DMS53 treated with DMSO at 0.1 percent for 48 hours (cell line): Measurements from ENCODE around the gene GRB7.
A peak's percentile ranks its signal among the peaks of the same experiment; 100 is the strongest.
"Not testable (repeated sequence)": the region's sequence is repeated elsewhere in the genome, so short reads cannot be mapped to it uniquely, and the experiment has no call there.

Experiments used
- DNase-seq: peaks from one replicate; lab custom pipeline; 2025; ENCODE audit not compliant: unreplicated experiment; lab: John Stamatoyannopoulos, UW

GRB7 gene

DNA sequence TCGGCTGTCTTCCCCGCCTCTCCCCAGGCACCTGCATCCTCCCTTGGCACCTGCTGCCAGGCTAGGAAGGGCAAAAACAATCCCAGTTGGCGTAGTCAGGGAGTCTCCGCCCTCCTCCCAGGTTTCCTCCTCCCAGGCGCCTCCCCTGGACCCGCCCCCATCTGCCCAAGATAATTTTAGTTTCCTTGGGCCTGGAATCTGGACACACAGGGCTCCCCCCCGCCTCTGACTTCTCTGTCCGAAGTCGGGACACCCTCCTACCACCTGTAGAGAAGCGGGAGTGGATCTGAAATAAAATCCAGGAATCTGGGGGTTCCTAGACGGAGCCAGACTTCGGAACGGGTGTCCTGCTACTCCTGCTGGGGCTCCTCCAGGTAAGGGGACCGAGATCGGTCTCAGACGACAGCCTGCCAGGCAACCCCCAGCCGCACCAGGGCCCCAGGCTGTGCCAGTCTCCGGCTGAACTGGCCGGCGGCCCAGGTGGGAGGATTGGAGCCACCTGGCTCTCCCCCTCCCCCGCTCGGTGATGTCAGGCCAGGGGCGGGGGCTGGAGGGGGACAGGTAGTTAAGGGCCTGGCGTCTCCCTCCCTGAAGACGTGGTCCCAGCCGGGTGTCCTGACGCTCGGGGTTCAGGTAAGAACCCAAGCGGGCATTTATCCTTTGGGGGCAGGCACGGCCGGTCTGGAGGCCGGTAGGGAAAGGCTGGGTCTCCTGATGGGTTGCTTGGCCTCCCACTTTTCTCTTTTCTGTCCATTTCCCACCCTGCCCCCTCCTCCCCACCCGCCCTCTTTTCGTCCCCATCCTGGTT, at the start of gene GRB7:
Gene GRB7, plus strand, starts transcription at position 179 of the 808 bp plus-strand sequence. CDS start 4,364 bp downstream, outside the sequence.
- peak; percentile 81 for DNase-seq

DNA sequence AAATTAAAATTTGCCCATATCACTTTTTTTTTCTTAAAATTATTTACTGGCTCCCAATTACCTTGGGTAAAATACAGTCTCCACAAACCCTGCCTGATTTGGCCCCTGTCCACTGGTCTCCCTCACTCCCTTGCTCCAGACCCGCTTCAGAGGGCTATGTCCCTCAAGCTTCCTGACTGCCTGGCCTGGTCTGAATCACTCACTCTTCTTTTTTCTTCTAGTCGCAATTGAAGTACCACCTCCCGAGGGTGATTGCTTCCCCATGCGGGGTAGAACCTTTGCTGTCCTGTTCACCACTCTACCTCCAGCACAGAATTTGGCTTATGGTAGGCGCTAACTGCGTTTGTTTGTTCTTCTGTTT, 49.3 kb upstream of the GRB7 start:
- no peak for DNase-seq

DNA sequence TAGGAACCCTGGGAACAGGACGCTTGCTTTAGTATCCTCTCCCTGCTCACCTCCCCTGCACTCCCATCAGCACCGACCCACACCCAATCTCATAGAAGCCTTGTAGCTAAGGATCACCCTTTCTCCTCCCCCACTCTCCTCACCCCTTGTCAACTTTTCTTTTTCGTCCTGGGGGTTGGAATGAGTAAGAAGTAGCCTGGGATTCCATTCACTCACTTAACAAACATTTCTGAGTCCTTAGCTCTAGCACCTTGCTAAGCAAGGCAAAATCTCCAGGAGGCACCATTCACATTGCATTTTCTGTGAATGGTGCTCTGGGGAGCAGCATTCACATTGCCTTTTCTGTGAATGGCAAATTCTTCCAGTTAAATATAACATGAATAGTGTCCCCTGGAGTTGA, 48.8 kb upstream of the GRB7 start:
- DNase-seq, result no peak

DNA sequence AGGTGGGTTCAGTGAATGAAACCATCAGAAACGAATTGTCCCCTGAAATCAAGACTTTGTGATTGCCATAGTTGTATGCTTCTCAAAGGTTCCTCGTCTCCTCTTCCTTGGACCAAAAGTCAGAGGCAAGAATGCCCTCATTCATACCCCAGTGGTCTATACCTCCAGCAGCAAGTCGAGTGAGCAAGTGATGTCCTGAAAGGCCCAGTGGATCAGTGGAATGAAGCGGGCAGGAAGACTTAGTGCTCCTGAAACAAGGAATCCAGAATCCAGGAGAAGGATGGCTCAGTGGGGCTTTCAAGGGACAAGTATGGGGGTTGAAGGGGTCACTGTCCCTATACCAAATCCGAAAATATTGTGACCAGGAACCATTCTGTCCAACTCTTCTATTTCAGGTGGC, 43.1 kb upstream of the GRB7 start:
- no peak for DNase-seq

DNA sequence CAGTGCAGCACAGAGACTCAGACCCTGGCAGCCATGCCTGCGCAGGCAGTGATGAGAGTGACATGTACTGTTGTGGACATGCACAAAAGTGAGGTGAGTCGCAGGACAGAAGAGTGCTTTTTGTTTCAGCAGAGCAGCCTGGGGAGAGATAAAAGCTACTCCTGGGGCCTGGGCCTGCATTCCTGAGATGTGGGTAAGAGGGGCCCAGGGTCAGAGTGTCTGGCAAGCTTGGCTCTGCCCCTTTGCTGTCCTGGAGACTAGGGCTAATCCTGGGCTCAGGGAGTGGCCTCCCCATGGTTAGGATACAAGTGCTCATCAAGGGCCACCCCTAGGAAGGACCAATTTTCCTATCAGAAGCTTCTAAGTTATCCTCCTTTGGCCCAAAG, 42.7 kb upstream of the GRB7 start:
- no peak for DNase-seq

DNA sequence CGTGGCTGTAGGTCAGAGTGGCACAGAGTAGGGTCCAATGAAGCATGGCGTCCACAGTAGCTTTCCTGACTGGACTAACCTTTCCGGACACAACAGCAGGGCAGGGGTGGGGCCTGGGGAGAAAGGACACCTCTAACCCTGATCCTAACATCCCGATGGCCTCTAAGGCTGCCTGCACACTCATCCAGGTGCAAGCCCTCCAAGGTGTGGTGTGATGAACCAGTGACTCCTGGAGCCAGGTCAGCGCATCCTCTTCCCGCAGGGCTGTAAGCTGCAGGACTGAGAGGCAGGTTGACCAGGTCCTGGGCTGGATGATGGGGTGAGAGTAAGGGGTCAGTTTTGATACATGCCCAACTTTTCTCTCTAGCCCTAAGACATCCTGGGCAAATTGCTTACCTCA, 41.0 kb upstream of the GRB7 start:
- no peak for DNase-seq

DNA sequence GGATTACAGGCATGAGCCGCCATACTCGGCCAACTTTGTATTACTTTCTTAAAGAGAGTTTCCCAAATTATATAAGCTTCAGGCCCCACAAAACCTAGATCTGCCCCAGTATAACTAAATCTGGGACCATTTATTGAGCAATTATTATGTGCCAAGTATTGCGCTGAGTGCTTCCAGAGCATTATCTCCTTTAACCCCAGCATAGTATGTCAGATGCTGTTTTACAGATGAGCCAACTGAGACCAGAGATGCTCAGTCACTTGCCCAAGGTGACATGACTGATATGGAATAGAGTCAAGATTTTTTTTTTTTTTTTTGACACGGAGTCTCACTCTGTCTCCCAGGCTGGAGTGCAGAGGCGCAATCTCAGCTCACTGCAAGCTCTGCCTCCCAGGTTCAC, 39.8 kb upstream of the GRB7 start:
- no peak for DNase-seq

DNA sequence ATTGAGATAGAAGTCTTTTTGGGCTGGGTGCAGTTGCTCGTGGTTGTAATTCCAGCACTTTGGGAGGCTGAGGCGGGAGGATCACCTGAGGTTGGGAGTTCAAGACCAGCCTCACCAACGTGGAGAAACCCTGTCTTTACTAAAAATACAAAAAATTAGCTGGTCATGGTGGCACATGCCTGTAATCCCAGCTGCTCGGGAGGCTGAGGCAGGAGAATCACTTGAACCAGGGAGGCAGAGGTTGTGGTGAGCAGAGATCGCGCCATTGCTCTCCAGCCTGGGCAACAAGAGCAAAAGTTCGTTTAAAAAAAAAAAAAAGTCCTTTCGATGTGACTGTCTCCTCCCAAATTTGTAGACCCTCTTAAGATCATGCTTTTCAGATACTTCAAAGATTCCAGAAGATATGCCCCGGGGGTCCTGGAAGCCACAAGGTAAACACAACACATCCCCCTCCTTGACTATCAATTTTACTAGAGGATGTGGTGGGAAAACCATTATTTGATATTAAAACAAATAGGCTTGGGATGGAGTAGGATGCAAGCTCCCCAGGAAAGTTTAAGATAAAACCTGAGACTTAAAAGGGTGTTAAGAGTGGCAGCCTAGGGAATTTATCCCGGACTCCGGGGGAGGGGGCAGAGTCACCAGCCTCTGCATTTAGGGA, 38.5 kb upstream of the GRB7 start:
- not testable (repeated sequence) for DNase-seq

DNA sequence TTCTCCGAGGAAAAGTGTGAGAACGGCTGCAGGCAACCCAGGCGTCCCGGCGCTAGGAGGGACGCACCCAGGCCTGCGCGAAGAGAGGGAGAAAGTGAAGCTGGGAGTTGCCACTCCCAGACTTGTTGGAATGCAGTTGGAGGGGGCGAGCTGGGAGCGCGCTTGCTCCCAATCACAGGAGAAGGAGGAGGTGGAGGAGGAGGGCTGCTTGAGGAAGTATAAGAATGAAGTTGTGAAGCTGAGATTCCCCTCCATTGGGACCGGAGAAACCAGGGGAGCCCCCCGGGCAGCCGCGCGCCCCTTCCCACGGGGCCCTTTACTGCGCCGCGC, 38.0 kb upstream of the GRB7 start, which contains the start of gene ERBB2:
Gene ERBB2, plus strand, starts transcription at position 247 of the 330 bp plus-strand sequence. CDS start 175 bp downstream, outside the sequence.
- DNase-seq, result no peak

DNA sequence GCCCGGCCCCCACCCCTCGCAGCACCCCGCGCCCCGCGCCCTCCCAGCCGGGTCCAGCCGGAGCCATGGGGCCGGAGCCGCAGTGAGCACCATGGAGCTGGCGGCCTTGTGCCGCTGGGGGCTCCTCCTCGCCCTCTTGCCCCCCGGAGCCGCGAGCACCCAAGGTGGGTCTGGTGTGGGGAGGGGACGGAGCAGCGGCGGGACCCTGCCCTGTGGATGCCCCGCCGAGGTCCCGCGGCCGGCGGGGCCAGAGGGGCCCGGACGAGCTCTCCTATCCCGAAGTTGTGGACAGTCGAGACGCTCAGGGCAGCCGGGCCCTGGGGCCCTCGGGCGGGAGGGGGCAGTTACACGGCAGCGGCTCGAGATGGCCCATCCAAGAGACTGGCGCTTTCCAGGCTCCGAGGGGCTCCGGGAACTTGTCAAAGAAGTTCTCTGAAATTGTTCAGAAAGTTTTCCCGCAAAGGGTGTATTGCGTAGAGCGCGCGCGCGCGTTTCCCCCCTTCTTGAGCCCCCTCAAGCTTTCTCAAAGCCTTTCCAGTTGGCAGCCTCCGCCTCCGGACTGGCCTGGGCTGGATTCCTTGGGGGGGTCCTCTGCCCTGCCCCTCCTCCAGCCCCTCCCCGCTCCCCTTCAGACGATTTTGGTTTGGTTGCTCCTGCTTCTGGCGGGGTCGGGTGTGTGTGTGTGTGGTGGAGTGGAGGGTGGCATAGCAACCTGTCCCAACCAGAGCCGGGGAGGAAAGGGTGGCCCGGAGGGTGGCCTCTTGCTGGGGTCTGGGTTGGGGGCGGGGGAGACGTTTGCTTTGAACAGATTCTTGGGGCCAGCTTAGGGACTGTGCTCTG, 37.4 kb upstream of the GRB7 start:
- no peak for DNase-seq

DNA sequence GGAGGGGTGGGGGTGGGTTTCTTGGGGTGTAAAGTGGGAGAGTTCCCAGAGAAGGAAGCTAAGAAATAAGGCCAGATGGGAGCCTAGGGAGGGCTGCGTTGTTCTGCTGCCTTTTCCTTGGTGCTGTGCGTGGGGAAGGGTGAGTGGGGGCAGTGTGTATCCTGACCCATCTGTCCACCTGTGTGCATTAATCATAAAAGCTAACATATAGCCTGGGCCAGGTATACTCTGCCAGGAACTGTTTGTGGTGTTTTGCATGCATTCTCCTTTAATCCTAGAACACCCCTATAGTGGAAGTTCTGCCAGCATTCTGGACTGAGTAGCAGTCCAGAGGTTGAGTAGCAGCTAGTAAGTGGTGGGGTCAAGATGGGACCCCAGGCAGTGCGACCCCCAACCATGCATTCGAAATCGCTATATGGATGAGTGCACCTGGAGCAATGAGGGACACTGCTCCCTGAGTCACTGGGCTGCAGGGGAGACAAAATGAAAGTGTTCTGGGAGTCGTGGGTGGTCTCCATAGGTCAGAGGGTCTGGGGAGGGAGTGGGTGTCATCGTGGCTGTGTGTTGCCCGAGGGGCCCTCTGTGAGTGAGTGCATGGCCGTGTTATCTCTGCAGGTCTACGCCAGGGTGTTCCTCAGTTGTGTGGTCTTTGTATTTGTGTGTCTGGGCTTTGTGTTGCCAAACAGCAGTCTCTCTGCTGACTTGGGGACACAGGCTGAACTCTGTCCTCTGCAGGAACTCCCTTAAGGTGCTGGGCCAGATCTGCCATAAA, 36.5 kb upstream of the GRB7 start:
- DNase-seq, result no peak

DNA sequence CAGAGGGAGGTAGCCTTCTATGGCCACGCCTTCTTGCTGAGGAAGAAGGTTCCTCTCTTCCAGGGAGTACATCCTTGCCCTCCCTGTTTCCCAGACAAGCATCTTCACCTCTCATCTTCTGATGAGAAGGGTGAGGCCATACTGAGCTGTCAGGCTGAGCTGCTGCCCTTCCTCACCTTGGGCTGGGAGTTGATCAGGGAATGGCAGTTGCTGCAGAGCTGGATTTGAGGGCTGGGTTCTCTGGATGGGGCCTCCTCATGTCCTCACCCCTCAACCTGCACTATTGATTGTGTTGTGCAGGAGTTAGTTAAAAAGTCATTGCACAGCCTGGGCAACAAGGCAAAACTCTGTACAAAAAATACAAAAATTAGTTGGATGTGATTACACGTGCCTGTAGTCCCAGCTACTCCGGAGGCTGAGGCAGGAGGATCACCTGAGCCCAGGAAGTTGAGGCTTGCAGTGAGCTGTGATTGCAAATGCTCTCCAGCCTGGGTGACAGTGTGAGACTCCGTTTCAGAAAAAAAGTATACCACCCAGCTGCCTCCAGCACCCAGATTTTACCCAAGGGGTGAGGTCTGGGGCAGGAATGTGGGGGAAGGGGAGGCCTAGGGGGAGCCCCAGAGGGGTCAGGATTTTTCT, 35.8 kb upstream of the GRB7 start:
- DNase-seq, result no peak

DNA sequence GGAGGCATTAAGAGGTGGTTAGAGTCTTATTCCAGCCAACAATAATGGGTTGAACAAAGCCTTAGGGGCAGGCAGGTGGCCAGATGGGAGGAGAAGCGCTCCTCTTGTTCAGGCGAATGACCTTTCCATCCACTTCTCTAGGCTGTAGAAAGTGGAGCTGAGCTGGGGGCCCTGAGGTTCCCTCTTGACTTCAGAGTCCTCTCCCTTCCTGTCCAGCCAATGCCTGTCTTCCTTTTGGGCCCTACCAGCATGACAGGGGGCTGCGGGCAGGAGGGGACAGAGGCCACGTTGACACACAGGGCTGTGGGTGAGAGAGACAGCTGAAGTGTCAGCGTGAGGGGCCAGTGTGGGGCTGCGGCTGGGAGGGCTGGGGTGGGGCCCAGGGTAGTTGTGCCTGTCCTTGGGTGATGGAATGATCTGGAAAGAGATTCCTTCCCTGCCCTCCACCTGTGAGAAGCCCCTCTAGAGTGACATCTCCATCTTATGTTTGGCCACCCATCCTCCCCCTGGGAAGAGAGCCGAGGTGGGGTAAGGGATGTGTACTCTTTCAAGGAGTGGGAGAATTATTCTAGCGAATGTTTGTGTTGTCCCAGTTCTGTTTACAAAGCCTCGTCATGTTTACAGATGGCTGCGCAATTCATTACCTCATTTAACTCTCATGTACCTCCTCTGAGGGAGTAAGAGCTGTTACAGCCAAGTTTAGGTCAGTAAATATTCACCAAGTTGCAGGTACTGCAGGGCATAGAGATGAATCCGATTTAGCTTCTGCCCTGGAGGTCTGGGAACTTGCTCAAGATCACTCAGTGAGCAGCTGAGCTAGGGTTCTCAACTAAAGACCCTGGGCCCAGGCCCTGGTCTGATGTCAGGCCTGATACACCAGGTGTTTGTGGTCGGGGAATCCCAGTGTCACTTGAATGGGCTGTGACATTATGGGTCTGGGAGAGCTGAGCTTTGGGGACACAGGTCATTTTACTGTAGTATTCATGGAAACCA, 34.5 kb upstream of the GRB7 start:
- peak; percentile 80 for DNase-seq

DNA sequence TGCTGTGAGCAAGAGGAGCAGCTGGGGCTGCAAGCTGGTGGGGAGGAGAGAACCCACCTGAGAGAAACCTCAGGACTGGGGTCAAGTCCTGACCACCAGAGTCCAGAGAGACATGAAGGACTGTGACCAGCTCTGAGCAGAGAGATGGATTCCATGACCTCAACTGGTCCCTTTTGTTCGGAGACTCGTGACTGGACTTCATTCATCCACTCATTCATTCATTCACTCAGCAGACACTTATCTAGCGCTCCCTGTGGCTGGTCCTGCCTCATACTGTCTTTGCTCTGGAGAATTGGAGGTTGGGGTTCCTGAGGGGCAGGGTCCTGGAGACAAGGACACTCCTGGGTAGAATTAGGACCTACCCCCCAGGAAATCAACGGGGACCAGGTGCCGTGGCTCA, 33.8 kb upstream of the GRB7 start:
- no peak for DNase-seq

DNA sequence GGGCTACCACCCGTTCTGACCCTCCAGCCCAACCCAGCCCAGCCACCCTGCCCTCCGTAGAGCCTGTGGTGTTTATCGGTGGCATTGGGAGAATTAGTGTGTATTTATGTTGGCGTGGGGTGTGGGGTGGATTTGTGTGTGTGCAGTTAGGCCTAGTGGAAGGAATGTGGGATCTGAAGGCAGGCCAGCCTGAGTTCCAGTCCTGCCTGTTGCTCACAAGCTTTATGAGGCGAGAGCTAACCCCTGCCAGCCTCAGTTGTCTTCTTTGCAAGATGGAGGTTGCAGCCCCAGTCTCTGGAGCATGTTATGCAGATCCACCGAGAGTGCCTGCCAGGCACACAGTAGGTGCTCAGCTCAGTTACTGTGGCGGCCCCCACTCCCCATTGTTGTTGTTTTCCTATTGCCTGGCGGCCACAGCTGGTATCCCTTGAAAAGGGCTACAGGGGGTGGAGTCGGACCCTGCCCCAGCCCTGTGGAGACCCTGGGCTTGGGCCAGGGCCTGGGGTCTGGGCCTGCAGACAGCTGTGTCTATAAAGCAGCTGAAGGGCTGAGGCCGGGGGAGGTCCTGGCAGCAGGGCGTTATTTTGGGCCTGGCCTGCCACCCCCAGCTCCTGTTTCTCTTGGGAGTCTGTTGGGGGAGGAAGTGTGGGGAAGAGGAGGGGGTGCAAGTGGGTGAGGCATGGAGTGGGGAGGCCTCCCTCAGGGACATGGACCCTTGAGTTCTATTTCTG, 32.8 kb upstream of the GRB7 start:
- DNase-seq, result no peak

DNA sequence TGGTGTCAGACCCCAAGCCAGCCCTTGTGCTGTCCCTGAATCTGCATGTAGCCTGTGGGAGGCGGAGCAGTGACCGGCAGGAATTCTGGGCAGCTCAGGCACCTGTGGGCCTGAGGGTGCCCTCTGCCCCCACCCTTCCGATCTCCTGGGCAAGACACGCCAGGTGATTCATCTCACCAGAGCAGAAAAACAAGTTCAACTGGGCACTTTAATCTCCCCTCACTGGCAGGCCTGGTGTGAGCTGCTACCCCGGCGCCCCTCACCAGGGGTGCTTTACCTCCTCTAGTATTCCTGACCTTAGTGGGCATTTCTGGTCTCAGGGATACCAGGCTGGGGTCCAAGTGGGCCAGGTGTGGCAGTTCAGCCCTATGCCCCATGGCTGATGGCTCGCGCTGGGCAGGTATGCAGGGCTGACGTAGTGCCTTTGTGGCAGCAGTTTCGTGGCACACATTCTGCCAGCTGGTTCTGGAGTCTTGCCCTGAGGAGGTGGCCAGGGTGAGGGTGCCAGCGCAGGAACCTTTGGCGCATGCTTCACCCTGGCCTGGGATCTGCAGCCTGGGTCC, 31.9 kb upstream of the GRB7 start:
- DNase-seq, result peak; percentile 85

DNA sequence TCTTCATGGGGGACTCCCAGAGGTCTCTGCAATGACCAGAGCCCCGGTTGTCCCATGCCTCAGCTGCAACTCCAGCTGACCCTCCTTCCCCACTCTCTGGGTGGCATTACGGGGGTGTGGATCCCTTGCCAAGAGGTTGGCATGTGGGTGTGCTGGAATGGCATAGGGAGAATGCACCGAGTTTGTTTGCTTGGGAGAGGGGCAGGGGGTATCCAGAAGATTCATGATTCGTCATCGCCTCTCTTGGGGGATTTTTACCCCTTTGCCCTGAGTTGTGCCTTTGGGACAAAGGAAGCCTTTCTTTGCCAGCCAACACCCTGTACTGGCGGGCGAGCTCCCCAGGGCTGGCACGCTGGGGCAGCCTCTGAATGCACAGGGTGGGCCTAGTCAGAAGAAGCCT, 31.4 kb upstream of the GRB7 start:
- DNase-seq, result no peak

DNA sequence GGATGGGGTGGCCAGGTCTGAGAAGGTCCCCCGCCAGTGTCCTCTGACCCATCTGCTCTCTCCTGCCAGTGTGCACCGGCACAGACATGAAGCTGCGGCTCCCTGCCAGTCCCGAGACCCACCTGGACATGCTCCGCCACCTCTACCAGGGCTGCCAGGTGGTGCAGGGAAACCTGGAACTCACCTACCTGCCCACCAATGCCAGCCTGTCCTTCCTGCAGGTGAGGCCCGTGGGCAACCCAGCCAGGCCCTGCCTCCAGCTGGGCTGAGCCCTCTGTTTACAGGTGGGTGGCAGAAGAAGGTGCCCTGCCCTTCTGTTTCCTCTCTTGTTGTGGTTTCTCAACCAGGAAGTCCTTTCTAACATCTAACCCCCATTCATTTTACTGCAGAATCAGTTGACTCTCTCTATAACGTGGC, 30.8 kb upstream of the GRB7 start:
- DNase-seq, result peak; percentile 2
